Neutrophil (primary cell): ENCODE results near the gene PLXNB2.

Source experiments
- H3K27ac ChIP-seq: fragments of 200-600 bp; sonication (generic); 2 replicates; pipeline ENCODE4 v1.5.1; 2016; ENCODE audit warnings: mild to moderate bottlenecking, moderate library complexity
- H3K27me3 ChIP-seq: fragments of 200-600 bp; sonication (generic); 2 replicates; pipeline ENCODE4 v1.6.0; 2016; ENCODE audit warnings: mild to moderate bottlenecking
- H3K36me3 ChIP-seq: fragments of 200-600 bp; sonication (generic); 2 replicates; pipeline ENCODE4 v1.5.1; 2017
- H3K4me1 ChIP-seq, 2 experiments: fragments of 200-600 bp in 1 of 2; sonication (generic) in 1 of 2; 1 replicate in 1 of 2; 2 replicates in 1 of 2; pipeline versions ENCODE4 v1.5.1 to v1.6.1; 2013 to 2016; ENCODE audit warnings: low read depth in 1 of 2, low read length in 1 of 2, mild to moderate bottlenecking in 1 of 2, moderate library complexity in 1 of 2; ENCODE audit not compliant: control insufficient read depth in 1 of 2, insufficient read depth in 1 of 2
- H3K4me3 ChIP-seq, 2 experiments: fragments of 200-600 bp in 1 of 2; sonication (generic) in 1 of 2; 1 replicate in 1 of 2; 2 replicates in 1 of 2; pipeline ENCODE4 v1.5.1; 2013 to 2016; ENCODE audit warnings: low read depth in 1 of 2, low read length in 1 of 2, mild to moderate bottlenecking in 1 of 2, moderate library complexity in 1 of 2
- H3K9me3 ChIP-seq: fragments of 200-600 bp; sonication (generic); 2 replicates; pipeline ENCODE4 v1.5.1; 2016
- CTCF ChIP-seq: fragments of 200-600 bp; sonication (generic); IDR thresholded peaks from 2 replicates; pipeline ENCODE4 v1.5.1; 2016; ENCODE audit warnings: antibody characterized with exemption

PLXNB2 gene

GRCh38 chr22:50284479-50284878 lies 23.0 kb downstream of the PLXNB2 start:
- H3K27me3 ChIP-seq: no peaks in the 10 kb centered on the region
- no peak overlapping the region for H3K4me3 ChIP-seq
- H3K9me3 ChIP-seq: no peaks in the 10 kb centered on the region
- no peaks in the 10 kb centered on the region for H3K36me3 ChIP-seq
- no peaks in the 10 kb centered on the region for H3K4me1 ChIP-seq
- H3K27ac ChIP-seq: no peak overlapping the region
- TF ChIP-seq CTCF: no peak

- TF ChIP-seq CTCF: no peak
- Histone ChIP-seq H3K36me3 (no peaks in the 10 kb centered on the region), H3K4me1 (no peaks in the 10 kb centered on the region), H3K4me3 (no peak overlapping the region), H3K9me3 (no peaks in the 10 kb centered on the region), H3K27ac (no peak overlapping the region), H3K27me3 (no peaks in the 10 kb centered on the region)
Observed at GRCh38 chr22:50283821-50284220, 23.6 kb downstream of the PLXNB2 start.

- Histone ChIP-seq H3K36me3 (no peaks in the 10 kb centered on the region), H3K27me3 (no peaks in the 10 kb centered on the region), H3K9me3 (no peaks in the 10 kb centered on the region), H3K4me1 (no peaks in the 10 kb centered on the region), H3K4me3 (no peak overlapping the region), H3K27ac (no peak overlapping the region)
- TF ChIP-seq CTCF: no peak
Observed at GRCh38 chr22:50282361-50283155, 24.9 kb downstream of the PLXNB2 start.

- TF ChIP-seq CTCF: no peak
- Histone ChIP-seq H3K36me3 (no peaks in the 10 kb centered on the region), H3K4me1 (no peaks in the 10 kb centered on the region)
Observed at GRCh38 chr22:50281957-50282356, 25.5 kb downstream of the PLXNB2 start.

GRCh38 chr22:50281384-50281760 lies 26.1 kb downstream of the PLXNB2 start:
- no peaks in the 10 kb centered on the region for H3K9me3 ChIP-seq
- no peaks in the 10 kb centered on the region for H3K4me1 ChIP-seq
- H3K27ac ChIP-seq: no peak overlapping the region
- H3K27me3 ChIP-seq: no peaks in the 10 kb centered on the region
- no peaks in the 10 kb centered on the region for H3K36me3 ChIP-seq
- no peak overlapping the region for H3K4me3 ChIP-seq
- no peak for TF ChIP-seq CTCF

More at GRCh38 chr22:50281957-50282356, 25.5 kb downstream of the PLXNB2 start:
- Histone ChIP-seq H3K27ac (no peak overlapping the region), H3K27me3 (no peaks in the 10 kb centered on the region), H3K9me3 (no peaks in the 10 kb centered on the region), H3K4me3 (no peak overlapping the region)
